Measurements from ENCODE around the gene TKT. TPM values are rescaled to one million over a fixed set of nuclear protein-coding genes. Genes with fewer than 3 reads are reported as not detected.

TKT gene
- total and polyA plus RNA-seq, 2 of the 4 experiments (the other 2 are of a cell fraction), result 280 to 349 TPM

- Histone ChIP-seq H3K18ac (ENCODE audit: low read depth, low read length) (no peak overlapping the region), H3K4me2 (ENCODE audit: low read depth, low read length) (no peak overlapping the region), H4K20me1 (ENCODE audit: insufficient read depth, low read length) (no peaks in the 10 kb centered on the region), H3K27ac (ENCODE audit: insufficient read depth, low read length) (no peak overlapping the region), H2AFZ (replicated peaks; ENCODE audit: low read length, poor library complexity) (peak overlapping the region; percentile 69), H3K36me3 (ENCODE audit: control insufficient read depth, insufficient read depth, low read length) (peaks cover 15% of the 10 kb centered on the region; the same call in 1 of the 2 replicates), H2BK20ac (ENCODE audit: low read depth, low read length) (no peak overlapping the region), H3K14ac (replicated peaks; ENCODE audit: low read depth, low read length) (peak overlapping the region; percentile 25; the same call in 1 of the 2 replicates), H2AK9ac (replicated peaks; ENCODE audit: low read depth, low read length, poor library complexity) (peak overlapping the region; percentile 68), H3K27me3 (ENCODE audit: control insufficient read depth, insufficient read depth, low read length) (no peaks in the 10 kb centered on the region), H4K5ac (ENCODE audit: low read depth, low read length) (peak overlapping the region; percentile 28), H2AK5ac (ENCODE audit: low read depth, low read length) (no peak overlapping the region), H2BK15ac (ENCODE audit: low read depth, low read length) (peak overlapping the region; percentile 27; the same call in 1 of the 3 replicates), H3K56ac (ENCODE audit: extremely low read depth, insufficient read depth, low read length) (peak overlapping the region; percentile 19; the same call in 1 of the 2 replicates), H4K91ac (ENCODE audit: insufficient read depth, low read depth, low read length) (peak overlapping the region; percentile 25; the same call in 1 of the 2 replicates), H3K23ac (ENCODE audit: low read depth, low read length) (no peak overlapping the region), H3K4ac (ENCODE audit: low read depth, low read length) (peak overlapping the region; percentile 77), H2BK120ac (ENCODE audit: low read depth, low read length) (peak overlapping the region; percentile 19), H2BK5ac (ENCODE audit: low read depth, low read length, poor library complexity, severe bottlenecking) (peak overlapping the region; percentile 35), H4K8ac (ENCODE audit: low read depth in 2 of 2, low read length in 2 of 2) (peak overlapping the region in 1 of 2 experiments; percentile 73; a peak in 1 of 4 replicates), H3K79me1 (ENCODE audit: low read depth in 1 of 2, low read length in 2 of 2) (no peaks in the 10 kb centered on the region), H3K9me3 (ENCODE audit: control insufficient read depth, insufficient read depth, low read length) (no peaks in the 10 kb centered on the region), H3K4me1 (ENCODE audit: control insufficient read depth, insufficient read depth, low read length) (peaks cover 16% of the 10 kb centered on the region), H3K9ac (ENCODE audit: low read depth, low read length) (no peak overlapping the region), H3K9me1 (ENCODE audit: insufficient read depth, low read length) (peaks cover 8% of the 10 kb centered on the region; the same call in 1 of the 2 replicates), H3K4me3 (ENCODE audit: insufficient read depth, low read depth, low read length) (no peak overlapping the region)
- DNase-seq (no peak), ATAC-seq (ENCODE audit: low read depth) (peak; percentile 22)
- no TSS peak for BruUV-seq (replicated peaks)
- ChIA-PET CTCF (interaction anchor here (1.2 kb wide), 1 partner anchor 83 kb away, joined by 3 read pairs; no protein-coding TSS in a partner anchor), POLR2A (ENCODE audit: unreplicated experiment) (no interaction called here)
- intact Hi-C loops (cut with micrococcal nuclease) (no loop called here), in situ Hi-C loops (cut with MboI; ENCODE audit: low sequenced_read_pairs) (loop anchor here (5.0 kb wide), 1 partner anchor 61 kb away; the partner anchor contains the start of gene RFT1), dilution Hi-C loops (cut with HindIII; ENCODE audit: low sequenced_read_pairs, unreplicated experiment) (no loop called here)
- WGBS, 2 experiments (ENCODE audit: extremely low coverage in 2 of 2, insufficient read length in 1 of 2), result 64% methylated on average over 6 of the region's 11 CpGs; no CpG with 5 or more reads in 1 of the 2 experiments
- no peak for TF ChIP-seq MAZ (IDR thresholded peaks at IDR 0.05; ENCODE audit: borderline replicate concordance, low read depth, low read length)
- TF ChIP-seq RAD21 (IDR thresholded peaks at IDR 0.05; ENCODE audit: low read length), result no peak
- no peak for TF ChIP-seq MAFK (IDR thresholded peaks at IDR 0.05; ENCODE audit: low read depth, low read length)
- TF ChIP-seq CEBPB (IDR thresholded peaks at IDR 0.05; ENCODE audit: low read depth, low read length), result no peak
- no peak for TF ChIP-seq RCOR1 (IDR thresholded peaks at IDR 0.05; ENCODE audit: insufficient replicate concordance, low read length)
- TF ChIP-seq ELK1 (IDR thresholded peaks at IDR 0.05; ENCODE audit: borderline replicate concordance, low read depth, low read length), result no peak
- TF ChIP-seq POLR2A (IDR thresholded peaks at IDR 0.05; ENCODE audit: low read depth, low read length), result no peak
- no peak for TF ChIP-seq BHLHE40 (IDR thresholded peaks at IDR 0.05; ENCODE audit: low read depth, low read length)
- TF ChIP-seq CHD1 (IDR thresholded peaks at IDR 0.05; ENCODE audit: low read depth, low read length), result no peak
- TF ChIP-seq USF2 (IDR thresholded peaks at IDR 0.05; ENCODE audit: low read depth, low read length), result no peak
- TF ChIP-seq FOS (IDR thresholded peaks at IDR 0.05; ENCODE audit: low read depth, low read length), result no peak
- no peak for TF ChIP-seq NFE2L2 (IDR thresholded peaks at IDR 0.05; ENCODE audit: low read depth, low read length)
- no peak for TF ChIP-seq MXI1 (IDR thresholded peaks at IDR 0.05; ENCODE audit: borderline replicate concordance, low read depth, low read length)
- no peak for TF ChIP-seq SMC3 (IDR thresholded peaks at IDR 0.05; ENCODE audit: low read depth, low read length)
Measured at GRCh38 chr3:53193466-53194209, 62.2 kb downstream of the TKT start.

Measured in IMR-90 (cell line).